Measurements from ENCODE around the gene MOB3C.

The MOB3C gene

DNA sequence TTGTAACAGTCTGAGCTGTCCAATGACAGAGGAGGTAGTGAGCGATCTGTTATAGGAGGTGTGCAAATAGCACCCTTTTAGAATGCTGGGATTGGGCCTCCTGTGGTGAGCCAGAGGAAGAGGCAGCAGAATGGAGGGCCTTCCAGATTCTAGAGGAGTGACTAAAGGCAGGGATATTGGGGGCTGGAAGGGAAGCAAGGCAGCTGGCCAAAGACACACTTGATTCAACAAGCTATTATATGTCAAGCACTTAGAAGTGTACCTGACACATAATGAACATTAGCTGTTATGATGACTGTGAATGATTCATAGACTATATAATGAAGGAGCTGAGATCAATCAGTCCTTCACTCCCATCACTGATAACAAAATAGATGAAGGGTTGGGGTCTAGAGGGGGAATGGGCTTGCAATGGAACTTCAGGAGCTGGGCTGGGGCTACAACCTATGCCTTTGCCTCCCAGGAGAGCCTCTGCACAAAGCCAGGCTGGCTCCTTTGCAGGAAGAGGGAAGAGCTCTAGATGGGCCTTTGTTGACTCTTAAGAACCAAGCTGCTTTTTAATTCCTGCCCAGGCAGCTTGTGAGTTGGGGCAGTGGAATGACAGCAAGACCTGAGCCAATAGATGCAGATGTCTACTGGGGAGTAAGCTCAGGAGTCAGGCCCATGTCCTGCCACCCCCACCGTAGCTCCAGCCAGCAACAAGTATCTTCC is 10.2 kb downstream of the MOB3C start:
- DNase-seq, result no peak

DNA sequence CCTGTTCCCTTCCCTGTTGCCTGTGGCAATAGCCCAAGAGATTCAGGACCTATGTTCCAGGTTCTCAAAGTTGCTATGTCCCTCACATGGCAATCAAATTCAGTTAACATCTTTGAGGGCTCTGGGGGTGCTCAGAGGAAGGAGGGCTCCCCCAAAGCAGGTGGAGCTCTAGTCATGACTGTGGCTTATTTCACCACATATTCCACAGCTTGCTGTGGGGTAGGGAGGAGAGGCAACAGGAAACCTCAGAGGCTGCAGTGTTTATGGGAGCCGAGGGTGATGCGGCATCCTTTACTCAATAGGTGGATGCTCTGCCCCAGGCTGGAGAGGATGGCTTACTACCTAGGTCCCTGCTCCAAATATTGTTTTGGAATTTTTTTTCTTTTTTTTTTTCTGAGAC is 11.4 kb downstream of the MOB3C start:
- no peak for DNase-seq

GRCh38 chr1:46603858-46604549 is 12.6 kb downstream of the MOB3C start, which contains the start of gene MKNK1:
MKNK1 (minus strand) TSS chr1:46604268; CDS start chr1:46583327, 20,941 bp downstream.
- DNase-seq, result peak in 55 of 56 donors; percentile 28 to 90 (median 82)

GRCh38 chr1:46603481-46603857 is 13.1 kb downstream of the MOB3C start:
- DNase-seq, result no peak

GRCh38 chr1:46601257-46602007 is 15.2 kb downstream of the MOB3C start:
- no peak for DNase-seq

DNA sequence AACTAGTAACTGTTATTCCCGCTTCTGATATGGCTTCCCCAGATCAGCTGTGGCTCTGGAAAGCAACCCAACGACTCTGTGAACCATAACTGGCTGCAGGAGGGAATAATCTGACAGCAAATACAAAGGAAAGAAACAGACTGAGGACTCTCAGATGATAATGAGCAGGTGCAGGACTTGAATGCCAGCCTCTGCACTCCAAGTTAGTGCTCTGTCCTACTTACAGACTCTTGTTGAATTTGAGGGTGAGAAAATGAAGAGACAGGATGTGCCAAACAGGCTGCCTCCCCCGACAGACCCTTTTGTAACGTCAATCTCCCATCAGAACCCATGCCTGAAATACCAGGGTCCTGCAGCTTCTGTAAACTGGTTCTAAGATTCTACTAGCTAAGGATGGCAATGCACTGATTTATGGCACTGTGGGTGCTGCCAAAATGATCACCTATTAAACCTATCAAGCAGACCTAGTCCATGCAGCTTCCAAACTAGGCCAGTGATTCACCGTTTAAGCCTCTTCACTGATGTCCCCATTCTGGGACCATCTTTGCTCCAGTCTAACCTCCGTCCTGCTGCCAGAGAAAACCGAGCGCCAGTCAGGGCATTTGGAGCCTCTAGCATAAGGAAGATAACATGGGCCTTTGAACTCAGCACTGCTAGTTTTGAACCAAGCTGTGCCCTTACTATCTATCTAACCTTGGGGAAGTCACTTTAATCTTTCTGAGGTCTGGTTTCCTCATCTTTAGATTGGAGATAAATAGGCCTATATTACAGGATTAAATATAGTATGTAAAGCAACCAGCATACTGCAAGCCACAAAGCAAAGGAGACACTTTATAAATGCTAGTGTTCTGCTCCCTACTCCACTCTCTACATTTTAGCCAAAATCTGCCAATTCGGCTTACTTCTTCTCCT is 17.3 kb downstream of the MOB3C start:
- DNase-seq, result no peak

DNA sequence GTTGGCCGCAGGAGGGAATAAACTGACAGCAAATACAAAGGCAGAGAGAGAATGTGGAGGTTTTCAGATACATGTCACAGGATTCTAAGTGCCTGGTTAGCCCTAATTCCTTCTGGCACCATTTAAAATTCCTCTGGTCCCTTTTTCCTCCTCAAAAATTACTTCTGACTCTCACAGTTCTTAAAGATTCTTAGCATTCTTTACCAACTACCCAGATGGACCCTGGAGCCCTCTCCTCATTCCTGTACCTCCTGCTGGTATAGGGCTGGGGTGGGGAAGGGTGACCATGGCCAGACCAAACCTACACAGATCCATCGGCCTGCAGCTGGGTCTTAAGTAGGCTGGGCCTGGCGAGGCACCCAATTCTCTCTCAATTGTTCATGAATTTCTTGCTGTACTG is 19.8 kb downstream of the MOB3C start:
- no peak for DNase-seq

GRCh38 chr1:46596036-46596435 is 20.6 kb downstream of the MOB3C start:
- DNase-seq, result no peak

DNA sequence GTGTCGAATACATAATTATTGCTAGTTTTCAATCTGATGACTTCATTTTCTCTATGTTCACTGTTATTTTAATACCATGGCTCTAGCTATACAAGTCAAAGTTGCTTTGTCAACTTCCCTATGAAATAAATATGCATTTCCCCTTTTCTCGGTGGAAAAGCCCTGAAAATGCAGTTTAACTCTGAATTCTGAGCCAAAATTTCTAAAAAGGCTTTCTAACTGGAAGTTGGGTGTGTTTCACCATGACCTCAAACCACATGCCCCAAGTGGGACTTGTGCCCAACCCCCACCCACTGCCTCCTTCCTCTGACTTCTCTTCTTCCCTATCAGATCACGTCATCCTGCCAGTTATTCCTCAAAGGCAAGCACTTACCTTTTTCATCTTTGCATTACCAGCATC is 21.5 kb downstream of the MOB3C start:
- DNase-seq, result peak in 18 of 56 donors; percentile 7 to 66 (median 17)

- DNase-seq, result no peak
Measured at GRCh38 chr1:46594063-46594462, 22.5 kb downstream of the MOB3C start.

DNA sequence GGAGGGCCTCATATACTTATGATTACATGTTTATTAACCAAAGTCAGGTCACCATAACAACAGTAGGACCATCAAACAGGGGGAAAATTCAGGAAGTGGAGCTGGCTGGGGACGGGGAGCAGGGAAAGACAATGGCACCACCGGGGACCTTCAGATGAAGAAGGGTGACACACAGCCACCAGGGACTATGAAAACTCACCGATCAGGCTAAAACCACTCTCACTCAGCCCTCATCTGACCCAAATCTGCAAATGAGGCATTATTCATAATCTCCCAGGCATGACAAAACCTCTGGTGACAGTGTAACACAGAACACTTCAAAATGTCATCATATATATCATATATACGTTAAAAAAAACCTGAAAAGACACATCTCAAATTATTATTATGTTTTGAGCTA is 23.8 kb downstream of the MOB3C start:
- DNase-seq, result no peak

GRCh38 chr1:46589529-46589928 is 27.1 kb downstream of the MOB3C start:
- DNase-seq, result no peak

GRCh38 chr1:46587069-46587468 is 29.5 kb downstream of the MOB3C start:
- DNase-seq, result peak in 22 of 56 donors; percentile 16 to 55 (median 29)

DNA sequence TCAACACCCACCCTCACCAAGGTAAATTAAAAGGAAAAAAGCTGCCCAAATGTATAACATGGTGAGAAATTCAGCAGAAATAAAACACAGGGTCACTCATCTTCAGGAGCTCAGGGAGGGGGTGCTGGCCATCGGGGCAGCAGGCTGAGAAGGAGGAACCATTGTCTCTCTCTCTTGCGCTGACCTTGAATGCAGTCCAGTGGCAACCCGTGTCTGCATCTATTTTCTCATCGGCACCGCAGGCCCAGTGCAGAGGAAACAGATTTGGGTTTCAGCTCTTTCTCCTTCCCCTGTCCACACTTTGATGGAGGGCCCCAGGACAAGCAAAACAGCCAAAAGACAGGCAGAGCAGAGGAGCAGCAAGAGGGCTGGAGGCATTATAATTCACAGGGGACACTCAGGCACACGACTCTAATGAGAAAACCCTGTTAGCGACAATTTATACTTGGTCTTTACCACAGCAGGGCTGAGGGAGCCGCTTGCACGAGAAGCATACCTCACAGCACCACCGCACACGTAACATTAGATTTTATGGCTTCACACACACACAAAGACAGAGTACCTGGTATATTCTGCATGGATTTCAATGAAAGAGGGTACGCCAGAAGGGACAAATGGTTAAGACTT is 31.2 kb downstream of the MOB3C start:
- peak in 2 of 56 donors; percentile 35 to 37 for DNase-seq

DNA sequence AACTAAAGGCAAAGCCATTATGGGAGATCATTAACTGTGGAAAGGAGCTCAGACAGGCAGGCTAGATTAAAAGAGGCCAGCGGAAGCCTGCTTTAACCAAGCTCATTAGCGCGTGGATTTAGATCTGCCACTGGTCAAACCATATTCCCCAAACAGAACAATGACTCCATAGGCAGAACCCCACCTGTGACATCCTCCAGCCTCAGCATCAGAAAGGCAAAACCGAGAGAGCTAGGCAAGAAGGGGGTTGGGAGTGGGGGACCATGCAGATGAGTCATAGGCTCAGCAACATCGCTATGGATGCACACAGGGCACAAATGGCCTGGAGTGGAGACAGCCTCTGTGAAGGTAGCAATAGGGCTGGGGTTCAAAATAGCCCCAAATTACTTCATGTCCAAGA is 33.1 kb downstream of the MOB3C start:
- DNase-seq, result no peak

- DNase-seq, result peak in 1 of 56 donors; percentile 24
Measured at GRCh38 chr1:46582972-46583371, 33.6 kb downstream of the MOB3C start.

DNA sequence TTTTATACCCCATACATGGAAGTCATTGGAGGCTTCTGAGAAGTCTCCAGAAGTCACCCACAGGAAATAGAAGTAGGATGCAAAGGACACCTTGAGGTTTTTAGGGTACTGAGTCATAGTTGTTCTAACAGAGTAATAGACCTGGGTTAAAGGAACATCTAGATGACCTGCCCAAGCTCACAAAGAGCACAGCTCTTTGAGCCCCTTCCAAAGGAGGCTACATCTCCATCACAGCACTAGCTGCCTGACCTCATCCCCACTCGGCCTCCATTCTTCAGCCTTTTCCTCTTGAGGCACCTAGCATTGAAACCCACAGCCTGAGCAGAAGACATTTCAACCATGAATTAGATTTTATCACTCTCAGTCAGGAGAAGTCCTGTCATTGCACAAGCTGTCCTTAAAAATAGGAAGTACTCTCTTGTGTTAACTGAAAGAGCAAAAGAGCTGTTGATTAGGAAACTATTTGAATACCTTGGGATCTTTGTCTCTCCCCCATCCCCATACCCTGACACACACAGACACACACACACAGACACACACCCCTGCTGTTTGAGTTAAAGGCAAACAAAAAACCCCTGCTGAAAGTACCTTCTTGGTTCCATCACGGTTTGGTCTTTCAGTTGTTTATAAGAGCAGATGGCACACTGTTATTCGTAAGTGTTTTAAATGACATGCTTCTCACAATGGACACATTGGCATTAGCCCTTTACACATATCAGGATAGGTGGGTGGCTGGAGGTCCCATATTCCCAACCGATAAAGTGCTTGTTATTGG is 34.7 kb downstream of the MOB3C start:
- DNase-seq, result no peak

DNA sequence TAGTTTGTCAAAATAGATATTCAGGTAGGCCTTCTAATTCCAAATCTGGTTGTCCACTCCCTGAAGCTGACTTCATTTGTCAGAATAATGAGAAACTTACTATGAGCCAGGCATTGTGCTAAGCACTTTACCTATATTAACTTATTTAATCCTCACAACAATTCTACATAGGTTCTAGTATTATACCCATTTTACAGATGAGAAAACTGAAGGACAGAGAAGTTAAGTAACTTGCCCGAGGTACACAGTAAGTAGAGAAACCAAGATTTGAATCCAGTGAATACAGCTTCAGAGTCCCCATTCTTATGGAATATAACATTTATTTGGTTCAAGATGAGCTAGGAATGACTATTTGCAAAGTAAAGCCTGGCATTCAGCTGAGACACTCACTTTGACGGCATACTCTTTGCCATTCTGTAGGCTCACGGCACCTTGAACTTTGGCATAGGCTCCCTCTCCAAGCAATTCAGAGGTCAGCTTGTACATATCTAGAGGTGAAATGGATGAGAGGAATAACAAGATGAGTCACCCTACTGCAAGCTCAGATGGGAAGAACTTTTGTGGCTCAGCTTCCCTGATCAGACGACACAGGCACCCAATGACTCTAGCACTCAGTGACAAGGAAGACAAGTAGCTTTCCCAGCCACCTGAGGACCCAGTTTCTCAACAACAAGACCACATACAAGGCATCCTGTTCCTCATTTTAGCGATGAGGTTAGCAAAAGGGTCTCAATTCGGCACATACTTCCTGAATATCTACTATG is 36.3 kb downstream of the MOB3C start:
- DNase-seq, result no peak

GRCh38 chr1:46577671-46578070 is 38.9 kb downstream of the MOB3C start:
- DNase-seq, result no peak
